Upper lobe of left lung (tissue), 6 donors: ENCODE results near the gene ARL4A. TPM values are rescaled to one million over a fixed set of nuclear protein-coding genes. Genes with fewer than 3 reads are reported as not detected.

Source experiments
- ATAC-seq, 2 donors: fragments of 200-7000 bp; cut with Tn5 transposase; one replicate each; pipeline ENCODE4 v1.9.1; 2022; ENCODE audit warnings: mild to moderate bottlenecking in 2 of 2, moderate library complexity in 2 of 2; ENCODE audit not compliant: low FRiP score in 2 of 2
- DNase-seq, 2 donors: peaks; one replicate each; pipeline ENCODE4 v3.0.0-alpha.2; 2019 to 2020
- H3K27ac ChIP-seq, 4 donors: fragments of 200-600 bp; sonication (generic); one replicate each; pipeline ENCODE4 v1.5.1; 2016 to 2019
- H3K27me3 ChIP-seq, 4 donors: fragments of 200-600 bp; sonication (generic); one replicate each; pipeline ENCODE4 v1.5.1; 2017 to 2019
- H3K36me3 ChIP-seq, 4 donors: fragments of 200-600 bp; sonication (generic); one replicate each; pipeline ENCODE4 v1.5.1; 2016 to 2019
- H3K4me1 ChIP-seq, 4 donors: fragments of 200-600 bp; sonication (generic); one replicate each; pipeline ENCODE4 v1.5.1; 2018 to 2019
- H3K4me3 ChIP-seq, 4 donors: fragments of 200-600 bp; sonication (generic); one replicate each; pipeline ENCODE4 v1.5.1; 2017 to 2019; ENCODE audit warnings: mild to moderate bottlenecking in 2 of 4, moderate library complexity in 1 of 4
- H3K9me3 ChIP-seq, 4 donors: fragments of 200-600 bp; sonication (generic); one replicate each; pipeline ENCODE4 v1.5.1; 2018 to 2019
- CTCF ChIP-seq, 6 experiments: fragments of 450-650 bp in 4 of 6; fragments of 200-600 bp in 2 of 6; sonication (generic) in 2 of 6; IDR thresholded peaks; one replicate each; pipeline ENCODE4 v1.5.1; 2016 to 2019; ENCODE audit warnings: antibody characterized with exemption in 6 of 6
- EP300 ChIP-seq, 4 donors: sonication (generic); formaldehyde crosslinking; IDR thresholded peaks; one replicate each; pipeline ENCODE4 v1.5.1; 2017; ENCODE audit warnings: antibody characterized with exemption in 4 of 4, control low read depth in 2 of 4
- POLR2A ChIP-seq, 4 donors: fragments of 450-650 bp; IDR thresholded peaks; one replicate each; pipeline ENCODE4 v1.5.1; 2016 to 2017; ENCODE audit warnings: antibody characterized with exemption in 4 of 4, mild to moderate bottlenecking in 2 of 4
- POLR2AphosphoS5 ChIP-seq, 2 donors: sonication (generic); formaldehyde crosslinking; IDR thresholded peaks; one replicate each; pipeline ENCODE4 v1.5.1; 2017; ENCODE audit warnings: antibody characterized with exemption in 2 of 2
- WGBS, 2 donors: methylation state at CpG; one replicate each; pipeline ENCODE4 v1.1.5; 2017 to 2018; 5-methylcytosine and 5-hydroxymethylcytosine counted together
- small RNA-seq, 4 donors: library from RNA; depleted of rRNA; stranded (forward); fragments of <200 nt; gene quantifications; one replicate each; pipeline ENCODE3, GENCODE V24; 2016
- total RNA-seq, 6 donors: library from RNA; depleted of rRNA in 4 of 6; stranded (reverse); fragments of >200 nt in 4 of 6; gene quantifications; one replicate each; pipeline versions ENCODE4 v1.1.0 to v1.2.1, GENCODE V29; 2016 to 2021
- donor health status: DM: no; HTN: no; CAD: no; lungs with moderate emphysema.
- donor health status: DM: no; HTN: yes; CAD: no; lungs with severe emphysema.

ARL4A gene
- total RNA-seq, 6 donors from 2014 or later, result 5.9 to 47.5 (median 30.5) TPM

- no peak for DNase-seq
- 81 to 82% methylated on average over 1 of the region's 1 CpG for WGBS, 2 donors
- TF ChIP-seq POLR2AphosphoS5 (IDR thresholded peaks at IDR 0.05) (no peak), EP300 (IDR thresholded peaks at IDR 0.05) (no peak)
- Histone ChIP-seq H3K36me3 (no peaks in the 10 kb centered on the region), H3K4me1 (no peaks in the 10 kb centered on the region), H3K27me3 (no peaks in the 10 kb centered on the region), H3K4me3 (no peak overlapping the region), H3K9me3 (no peaks in the 10 kb centered on the region), H3K27ac (no peak overlapping the region)
- ATAC-seq, result no peak
These were observed 49.9 kb downstream of the ARL4A start for GRCh38 chr7:12737373-12737772.

DNA sequence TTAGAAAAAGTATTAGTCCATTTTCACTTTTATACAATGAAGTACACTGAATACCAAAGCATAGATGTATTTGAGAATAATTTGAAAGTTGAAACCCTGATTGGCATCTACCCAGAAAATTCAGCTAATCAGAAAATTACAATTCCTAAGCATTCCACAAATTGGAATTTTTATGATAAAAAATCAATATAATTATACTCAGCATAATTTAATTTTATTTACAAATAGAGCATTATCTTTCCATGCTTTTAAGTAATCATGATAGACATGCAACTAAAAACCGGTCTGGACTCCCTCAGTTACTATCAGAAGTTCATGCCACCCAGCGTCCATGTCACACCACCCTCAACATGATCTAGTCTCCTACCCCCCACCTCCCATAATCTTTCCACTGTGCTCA, 50.4 kb downstream of the ARL4A start:
- WGBS, 2 donors, result 88 to 95% methylated on average over 2 of the region's 2 CpGs
- no peaks in the 10 kb centered on the region for H3K4me1 ChIP-seq
- ATAC-seq (no peak), DNase-seq (no peak)
- no peaks in the 10 kb centered on the region for H3K27me3 ChIP-seq
- no peak overlapping the region for H3K4me3 ChIP-seq
- no peak overlapping the region for H3K27ac ChIP-seq
- no peaks in the 10 kb centered on the region for H3K36me3 ChIP-seq
- TF ChIP-seq CTCF (IDR thresholded peaks at IDR 0.05) (no peak), POLR2A (IDR thresholded peaks at IDR 0.05) (no peak), EP300 (IDR thresholded peaks at IDR 0.05) (no peak), POLR2AphosphoS5 (IDR thresholded peaks at IDR 0.05) (no peak)
- H3K9me3 ChIP-seq, result no peaks in the 10 kb centered on the region

DNA sequence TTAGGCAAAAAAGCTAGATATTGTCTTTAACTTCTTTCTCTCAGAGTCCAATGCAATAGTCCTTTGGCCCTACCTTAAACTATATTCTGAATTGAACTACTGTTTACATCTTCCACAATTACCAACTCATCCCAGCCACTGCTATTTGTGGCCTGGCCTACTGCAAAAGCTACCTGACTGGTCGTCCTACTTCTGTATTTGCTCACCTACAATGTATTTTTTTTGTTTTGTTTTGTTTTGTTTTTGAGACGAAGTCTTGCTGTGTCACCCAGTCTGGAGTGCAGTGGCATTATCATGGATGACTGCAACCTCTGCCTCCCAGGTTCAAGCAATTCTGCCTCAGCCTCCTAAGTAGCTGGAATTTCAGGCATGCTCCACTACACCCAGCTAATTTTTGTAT, 51.2 kb downstream of the ARL4A start:
- Histone ChIP-seq H3K36me3 (no peaks in the 10 kb centered on the region), H3K4me1 (no peaks in the 10 kb centered on the region), H3K27me3 (no peaks in the 10 kb centered on the region), H3K4me3 (no peak overlapping the region), H3K27ac (no peak overlapping the region), H3K9me3 (no peaks in the 10 kb centered on the region)
- 64 to 69% methylated on average over 2 of the region's 2 CpGs for WGBS, 2 donors
- ATAC-seq, result no peak
- TF ChIP-seq EP300 (IDR thresholded peaks at IDR 0.05) (no peak), POLR2AphosphoS5 (IDR thresholded peaks at IDR 0.05) (no peak), CTCF (IDR thresholded peaks at IDR 0.05) (no peak), POLR2A (IDR thresholded peaks at IDR 0.05) (no peak)
- no peak for DNase-seq

Small RNA genes within 50 kb of the gene (small RNA-seq; reads per million reads assigned to genes)
- 0 reads per million in 4 donors for gene RF00264

Other genes starting within 250 kb of the ARL4A start
- gene SCIN, start 116.9 kb upstream of the ARL4A start, total RNA-seq, result 10 to 100 TPM in 5 of 6 donors, 1 to 10 TPM in 1; 9.3 to 19.6 (median 15.0) TPM